GM21528 (cell line): ENCODE data around the gene THUMPD3.

Experiments
- ATAC-seq: cut with Tn5 transposase; IDR thresholded peaks from one replicate; pipeline ENCODE4 v1.9.1; 2021; ENCODE audit warnings: mild to moderate bottlenecking, moderate library complexity; ENCODE audit not compliant: unreplicated experiment, low FRiP score

Gene THUMPD3

DNA sequence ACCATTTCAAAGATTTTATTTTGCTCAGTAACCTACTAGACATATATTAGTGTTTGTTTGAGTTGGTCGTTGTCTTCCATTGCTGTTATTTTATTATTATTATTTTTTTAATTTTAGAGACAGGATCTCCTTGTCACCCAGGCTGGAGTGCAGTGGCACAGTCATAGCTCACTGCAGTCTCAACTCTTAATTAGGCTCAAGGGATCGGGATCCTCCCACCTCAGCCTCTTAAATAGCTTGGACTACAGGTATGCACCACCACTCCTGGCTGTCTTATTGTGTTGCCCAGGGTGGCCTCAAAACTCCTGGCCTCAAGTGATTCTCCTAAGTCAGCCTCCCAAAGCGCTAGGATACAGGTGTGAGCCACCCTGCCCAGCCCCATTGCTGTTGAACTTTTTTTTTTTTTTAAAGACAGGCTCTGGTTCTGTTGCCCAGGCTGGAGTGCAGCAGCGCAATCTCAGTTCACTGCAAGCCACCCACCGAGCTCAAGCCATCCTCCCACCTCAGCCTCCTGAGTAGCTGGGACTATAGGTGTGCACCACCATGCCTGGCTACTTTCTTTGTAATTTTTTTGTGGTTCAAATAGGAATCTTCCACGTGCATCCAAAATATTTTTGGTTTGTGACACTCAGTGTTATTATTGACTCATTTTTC lies 52.8 kb downstream of the THUMPD3 start:
- no peak for ATAC-seq

DNA sequence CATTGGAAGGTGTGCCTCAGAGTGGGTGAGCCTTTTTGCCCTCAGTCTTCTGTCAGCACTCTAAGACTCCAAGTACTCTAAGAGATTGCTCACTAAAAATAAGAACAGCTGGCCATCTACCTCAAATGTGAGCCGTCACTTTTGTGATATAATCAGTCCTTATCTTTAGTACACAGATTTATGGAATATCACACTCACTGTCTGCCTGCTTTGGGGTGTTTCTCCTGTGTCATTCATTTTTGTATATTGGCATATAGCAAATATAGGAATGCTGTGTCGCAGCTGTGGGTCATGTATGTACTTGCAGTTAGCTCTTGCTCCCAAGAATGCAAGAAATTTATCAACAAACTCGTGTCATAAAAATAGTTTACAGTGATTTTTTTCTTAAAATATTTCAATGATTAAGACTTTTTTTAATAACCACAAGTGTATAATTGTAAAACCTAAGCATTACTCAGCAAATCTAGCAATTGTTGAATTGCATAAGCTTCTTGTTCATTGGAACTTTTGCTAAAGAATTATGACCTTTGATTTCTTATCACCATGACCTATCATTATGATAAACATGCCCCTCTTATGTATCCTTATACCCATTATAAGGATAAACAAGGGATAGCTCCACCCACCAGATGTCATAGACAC lies 53.4 kb downstream of the THUMPD3 start:
- no peak for ATAC-seq

DNA sequence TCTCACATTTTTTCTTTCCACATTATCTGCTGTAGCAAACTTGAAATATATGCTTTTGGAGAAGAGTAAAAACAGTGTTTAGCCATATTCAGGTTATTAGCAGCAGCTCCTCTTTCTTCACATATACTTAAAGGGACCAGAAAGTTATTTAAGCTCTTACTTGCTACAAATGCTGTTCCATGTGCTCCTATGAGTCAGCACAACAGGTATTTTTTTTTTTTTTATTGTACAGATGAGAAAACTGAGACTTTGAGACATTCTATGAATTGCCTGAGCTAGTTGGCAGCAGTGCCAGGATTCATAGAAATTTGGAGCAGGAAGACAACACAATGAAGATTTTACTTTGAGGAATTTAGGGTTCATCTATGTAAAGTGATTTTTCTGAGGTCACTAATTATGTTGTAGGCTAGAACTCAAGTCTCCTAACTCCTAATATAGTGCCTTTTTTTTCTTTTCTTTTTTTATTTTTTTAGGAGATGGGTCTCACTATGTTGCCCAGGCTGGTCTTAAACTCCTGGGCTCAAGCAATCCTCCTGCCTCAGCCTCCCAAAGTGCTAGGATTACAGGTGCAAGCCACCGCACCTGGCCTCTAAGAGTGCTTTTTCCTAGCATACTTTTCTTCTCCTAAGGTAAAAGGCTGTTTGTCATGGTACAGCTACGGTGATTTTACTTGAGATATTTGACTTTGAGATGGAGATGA lies 58.1 kb downstream of the THUMPD3 start:
- no peak for ATAC-seq

DNA sequence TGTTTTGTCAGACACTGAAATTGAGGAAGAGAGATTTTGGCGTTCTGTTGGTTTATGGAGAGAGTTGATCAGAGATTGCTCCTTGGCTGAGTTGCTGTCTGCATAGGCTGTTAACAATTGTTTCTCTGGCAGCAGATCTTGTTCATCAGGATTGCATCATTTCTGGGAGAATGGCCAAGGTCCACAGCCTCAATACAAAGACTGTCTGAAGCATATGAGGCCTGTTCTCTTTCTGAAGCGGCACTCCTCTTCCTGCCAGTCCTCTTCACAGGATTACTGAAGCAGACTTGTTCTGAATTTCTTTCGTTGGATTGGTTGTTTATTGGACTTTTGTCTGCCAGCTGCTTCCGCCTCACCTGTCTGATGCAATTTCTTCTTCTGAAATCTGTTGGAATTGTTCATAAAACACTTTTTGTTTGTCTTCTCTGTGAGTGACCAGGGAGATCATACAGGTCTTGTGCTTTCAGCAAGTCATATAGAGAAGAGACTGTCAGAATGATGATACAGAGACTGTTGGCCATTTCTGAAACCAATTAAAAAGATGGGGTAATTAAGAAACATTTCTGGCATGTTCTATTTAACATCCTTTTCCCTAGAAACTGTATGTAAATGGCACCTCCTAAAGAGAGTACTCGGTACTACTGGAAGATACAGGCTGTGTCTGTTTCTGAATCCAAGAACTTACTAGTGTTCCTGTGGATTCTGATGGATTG lies 60.0 kb downstream of the THUMPD3 start:
- ATAC-seq = no peak

DNA sequence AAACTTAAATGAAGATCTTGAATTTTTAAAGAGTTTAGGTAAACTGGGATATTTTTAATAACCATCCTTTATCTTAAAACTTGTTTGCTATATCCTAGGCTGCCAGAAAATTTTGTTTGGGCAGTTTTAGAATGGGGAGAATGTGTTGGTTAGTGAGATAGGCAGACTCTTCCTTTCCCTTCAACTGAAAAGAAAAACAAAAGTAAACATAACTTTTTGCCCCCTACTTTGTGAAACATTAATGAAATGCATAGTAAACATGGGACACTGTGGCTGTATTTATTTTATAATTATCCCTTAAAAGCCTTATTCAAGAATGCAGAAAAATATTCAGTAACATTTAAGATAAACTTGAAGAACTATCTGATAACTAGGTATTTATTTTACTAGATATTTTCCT lies 65.6 kb downstream of the THUMPD3 start:
- no peak for ATAC-seq

DNA sequence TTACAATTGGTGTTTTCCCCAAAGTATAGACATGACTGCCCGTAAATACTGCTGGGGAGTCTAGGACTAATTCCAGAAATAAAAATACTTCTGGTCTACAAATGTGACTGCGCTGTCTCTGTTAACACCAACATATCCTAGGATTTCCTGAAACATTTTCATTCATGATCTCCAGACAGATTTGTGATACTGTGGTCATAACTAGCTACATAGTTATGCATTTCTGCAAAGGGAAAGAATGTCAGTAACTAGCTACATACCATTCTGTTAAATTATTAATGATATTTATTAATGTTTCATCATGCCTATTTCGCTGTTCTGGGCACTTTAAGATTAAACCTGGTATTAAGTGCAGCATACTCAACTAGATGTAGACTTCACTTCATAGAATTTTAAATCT lies 67.9 kb downstream of the THUMPD3 start:
- no peak for ATAC-seq

DNA sequence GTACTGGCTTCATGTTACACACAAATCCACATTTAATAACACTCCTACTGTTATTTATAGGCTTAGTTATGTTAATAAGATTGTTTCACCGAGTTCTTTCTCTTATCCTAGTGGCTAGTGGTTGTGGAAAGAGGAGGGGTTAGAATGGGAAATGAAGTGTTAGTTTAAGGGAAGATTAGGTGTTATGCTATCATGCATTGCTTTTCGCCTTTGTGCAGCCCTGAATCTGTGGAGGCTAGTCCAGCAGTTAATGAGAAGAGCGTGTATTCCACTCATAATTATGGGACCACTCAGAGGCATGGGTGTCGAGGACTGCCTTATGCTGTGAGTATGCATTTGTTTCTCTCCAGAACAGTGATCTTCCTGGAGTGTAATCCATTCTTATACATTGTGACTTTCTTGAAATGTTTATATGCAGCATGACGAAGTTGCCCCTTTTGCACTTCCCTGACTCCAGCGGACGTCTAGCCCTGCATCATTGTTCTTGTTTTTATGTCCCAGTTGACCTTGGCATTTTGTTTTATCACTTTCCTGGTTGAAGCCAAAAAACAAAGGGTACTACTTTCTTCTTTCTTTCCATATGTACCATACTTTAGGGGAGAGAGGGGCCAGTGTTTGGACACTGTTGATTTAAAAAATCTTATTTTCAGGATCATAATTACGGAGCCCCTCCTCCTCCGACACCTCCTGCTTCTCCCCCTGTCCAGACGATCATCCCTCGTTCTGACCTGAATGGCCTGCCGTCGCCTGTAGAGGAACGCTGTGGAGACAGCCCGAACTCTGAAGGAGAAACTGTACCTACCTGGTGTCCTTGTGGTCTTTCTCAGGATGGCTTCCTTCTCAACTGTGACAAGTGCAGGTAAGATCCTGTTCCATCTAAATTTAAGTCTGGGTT lies 71.0 kb downstream of the THUMPD3 start:
- ATAC-seq = no peak

DNA sequence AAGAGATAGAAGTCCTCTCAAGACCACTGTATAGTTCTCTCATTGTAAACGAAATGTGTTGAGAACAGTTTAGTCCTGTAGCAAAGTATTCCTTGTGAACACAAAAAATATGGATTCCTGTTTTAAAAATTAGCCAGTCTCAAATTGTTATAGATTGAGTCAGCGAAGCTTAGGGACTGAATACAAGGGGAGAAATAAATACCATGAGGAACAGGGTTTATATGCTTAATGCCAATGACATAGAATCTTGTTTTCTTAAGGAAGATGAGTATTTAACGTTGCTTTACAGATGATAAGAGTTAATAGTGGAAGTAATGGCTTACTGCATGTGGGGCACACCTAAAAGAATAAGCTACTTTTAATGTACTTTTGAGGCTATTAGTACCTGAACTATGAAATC lies 72.5 kb downstream of the THUMPD3 start:
- no peak for ATAC-seq
